WTC11 (cell line): Measurements from ENCODE around the gene SNTB2. TPM values are rescaled to one million over a fixed set of nuclear protein-coding genes. Genes with fewer than 3 reads are reported as not detected.

Experiments used
- ATAC-seq: fragments of 200-7000 bp; cut with Tn5 transposase; 2 replicates; pipeline ENCODE4 v1.10.0; 2021; ENCODE audit warnings: mild to moderate bottlenecking, moderate library complexity
- CTCF ChIA-PET: fragments of 300-600 bp; sonication (Branson Sonifier 250); formaldehyde crosslinking; loops from one replicate; lab custom pipeline; 2021; ENCODE audit warnings: antibody characterized with exemption; lab: Charles Lee
- POLR2A ChIA-PET: fragments of 350-600 bp; sonication (Branson Sonifier 250); formaldehyde crosslinking; loops from one replicate; lab custom pipeline; 2021; ENCODE audit warnings: antibody characterized with exemption; lab: Charles Lee
- DNase-seq: peaks from one replicate; pipeline ENCODE4 v3.0.0; 2021; ENCODE audit warnings: low spot score
- H3K27ac Mint-ChIP-seq: 2 replicates; pipeline ENCODE4 v1.8.0; 2021; ENCODE audit warnings: mixed read lengths
- H3K27me3 Mint-ChIP-seq: 2 replicates; pipeline ENCODE4 v1.8.0; 2021; ENCODE audit warnings: low read depth, mild to moderate bottlenecking, moderate library complexity, mixed read lengths
- H3K36me3 Mint-ChIP-seq: 2 replicates; pipeline ENCODE4 v1.8.0; 2021; ENCODE audit warnings: mixed read lengths
- H3K4me1 Mint-ChIP-seq: 2 replicates; pipeline ENCODE4 v1.8.0; 2022; ENCODE audit warnings: mixed read lengths
- H3K4me3 Mint-ChIP-seq: 2 replicates; pipeline ENCODE4 v1.8.0; 2021; ENCODE audit warnings: mild to moderate bottlenecking, moderate library complexity, mixed read lengths
- H3K9me3 Mint-ChIP-seq: 2 replicates; pipeline ENCODE4 v1.8.0; 2021; ENCODE audit warnings: mixed read lengths
- CREB1 ChIP-seq: sonication (generic); formaldehyde crosslinking; IDR thresholded peaks from 2 replicates; pipeline ENCODE4 v1.8.0; 2023; ENCODE audit warnings: mild to moderate bottlenecking, missing genetic modification reagents
- ELF4 ChIP-seq: sonication (generic); formaldehyde crosslinking; IDR thresholded peaks from 2 replicates; pipeline ENCODE4 v1.8.1; 2022; ENCODE audit warnings: low read depth, mild to moderate bottlenecking, moderate library complexity, missing genetic modification reagents
- GABPB1 ChIP-seq: sonication (generic); formaldehyde crosslinking; IDR thresholded peaks from 2 replicates; pipeline ENCODE4 v1.8.1; 2023; ENCODE audit warnings: mild to moderate bottlenecking, missing genetic modification reagents
- HMGA2 ChIP-seq: fragments of 250-450 bp; sonication (Bioruptor Pico); IDR thresholded peaks from 2 replicates; pipeline ENCODE4 v1.4.0; 2021; ENCODE audit warnings: mild to moderate bottlenecking, moderate library complexity
- NFYB ChIP-seq: sonication (generic); formaldehyde crosslinking; conservative IDR thresholded peaks from 2 replicates; pipeline ENCODE4 v1.8.0; 2022; ENCODE audit warnings: low read depth, missing genetic modification reagents
- PRRX2 ChIP-seq: fragments of 250-450 bp; sonication (Bioruptor Pico); IDR thresholded peaks from 2 replicates; pipeline ENCODE4 v1.8.0; 2021; ENCODE audit warnings: mild to moderate bottlenecking
- RELA ChIP-seq: sonication (generic); formaldehyde crosslinking; IDR thresholded peaks from 2 replicates; pipeline ENCODE4 v1.8.1; 2022; ENCODE audit warnings: missing genetic modification reagents, mild to moderate bottlenecking, borderline replicate concordance
- ZNF138 ChIP-seq: sonication (generic); formaldehyde crosslinking; conservative IDR thresholded peaks from 2 replicates; pipeline ENCODE4 v1.8.1; 2022; ENCODE audit warnings: mild to moderate bottlenecking, moderate library complexity, missing genetic modification reagents
- ZNF219 ChIP-seq: sonication (generic); formaldehyde crosslinking; IDR thresholded peaks from 2 replicates; pipeline ENCODE4 v1.8.0; 2023; ENCODE audit warnings: missing genetic modification reagents, mild to moderate bottlenecking, borderline replicate concordance
- ZNF232 ChIP-seq: sonication (generic); formaldehyde crosslinking; IDR thresholded peaks from 2 replicates; pipeline ENCODE4 v1.8.0; 2022; ENCODE audit warnings: mild to moderate bottlenecking, missing genetic modification reagents
- ZNF423 ChIP-seq: fragments of 250-450 bp; sonication (Bioruptor Pico); IDR thresholded peaks from 2 replicates; pipeline ENCODE4 v2.1.2; 2022; ENCODE audit warnings: mild to moderate bottlenecking, moderate library complexity
- total RNA-seq: library from RNA; stranded (reverse); gene quantifications from 3 replicates; pipeline ENCODE4 v1.2.3, GENCODE V29; 2021
- TF ChIP-seq, protein P1 (sequence below): sonication (generic); formaldehyde crosslinking; IDR thresholded peaks from 2 replicates; pipeline ENCODE4 v1.8.0; 2022; ENCODE audit warnings: mild to moderate bottlenecking, missing genetic modification reagents
- TF ChIP-seq, protein P2 (sequence below): sonication (generic); formaldehyde crosslinking; IDR thresholded peaks from 2 replicates; pipeline ENCODE4 v1.8.0; 2022; ENCODE audit warnings: mild to moderate bottlenecking, missing genetic modification reagents
- TF ChIP-seq, protein P3 (sequence below): fragments of 250-450 bp; sonication (Bioruptor Pico); IDR thresholded peaks from 2 replicates; pipeline ENCODE4 v2.1.2; 2022; ENCODE audit warnings: mild to moderate bottlenecking, moderate library complexity
- TF ChIP-seq, protein P4 (sequence below): sonication (generic); formaldehyde crosslinking; IDR thresholded peaks from 2 replicates; pipeline ENCODE4 v1.8.1; 2023; ENCODE audit warnings: mild to moderate bottlenecking, missing genetic modification reagents
- TF ChIP-seq, protein P5 (sequence below): sonication (generic); formaldehyde crosslinking; IDR thresholded peaks from 2 replicates; pipeline ENCODE4 v1.8.1; 2023; ENCODE audit warnings: mild to moderate bottlenecking, moderate library complexity, missing genetic modification reagents
- TF ChIP-seq, protein P6 (sequence below): sonication (generic); formaldehyde crosslinking; IDR thresholded peaks from 2 replicates; pipeline ENCODE4 v1.8.1; 2022; ENCODE audit warnings: missing genetic modification reagents, borderline replicate concordance
- TF ChIP-seq, protein P7 (sequence below): fragments of 250-450 bp; sonication (Bioruptor Pico); IDR thresholded peaks from 2 replicates; pipeline ENCODE4 v1.8.0; 2021; ENCODE audit warnings: mild to moderate bottlenecking
- TF ChIP-seq, protein P8 (sequence below): fragments of 250-450 bp; sonication (Bioruptor Pico); IDR thresholded peaks from 2 replicates; pipeline ENCODE4 v1.9.0; 2021; ENCODE audit warnings: moderate library complexity, mild to moderate bottlenecking, inconsistent platforms, borderline replicate concordance

Gene SNTB2
- total RNA-seq, 1 experiment from 2014 or later: 23.7 TPM

DNA sequence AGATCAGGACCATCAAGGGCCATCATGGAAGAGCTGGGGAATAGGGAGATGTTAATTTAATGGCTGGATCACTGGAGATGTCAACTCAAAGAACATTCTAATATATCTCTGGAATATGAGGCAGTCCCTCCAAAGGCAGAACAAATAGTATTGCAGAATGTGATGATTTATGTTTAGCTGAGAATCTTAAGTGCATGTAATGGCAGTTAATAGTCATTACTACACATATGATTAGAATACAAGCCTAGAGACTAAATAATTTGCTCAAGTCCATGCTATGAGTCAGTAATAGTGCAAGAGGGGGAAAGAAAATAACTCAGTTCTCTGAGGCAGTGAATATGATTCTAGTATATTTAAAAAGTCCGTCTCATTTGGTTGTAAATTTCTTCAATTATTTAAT lies 32.3 kb downstream of the SNTB2 start:
- ChIA-PET POLR2A (no interaction called here), CTCF (no interaction called here)
- no peak overlapping the region for H3K27ac Mint-ChIP-seq
- H3K9me3 Mint-ChIP-seq: peaks cover 6% of the 10 kb centered on the region; the same call in 1 of the 2 replicates
- H3K4me1 Mint-ChIP-seq: no peaks in the 10 kb centered on the region
- no peak for DNase-seq
- H3K36me3 Mint-ChIP-seq: peaks cover 6% of the 10 kb centered on the region
- no peak overlapping the region for H3K4me3 Mint-ChIP-seq
- TF ChIP-seq GABPB1 (CRISPR knock-in tag) (no peak), CREB1 (CRISPR knock-in tag) (no peak), RELA (no peak), ZNF219 (CRISPR knock-in tag) (no peak), ZNF138 (no peak), HMGA2 (CRISPR knock-in tag) (no peak), NFYB (CRISPR knock-in tag) (no peak), ZNF232 (no peak), ZNF423 (CRISPR knock-in tag) (no peak), PRRX2 (CRISPR knock-in tag) (no peak)
- TF ChIP-seq, protein P1, sequence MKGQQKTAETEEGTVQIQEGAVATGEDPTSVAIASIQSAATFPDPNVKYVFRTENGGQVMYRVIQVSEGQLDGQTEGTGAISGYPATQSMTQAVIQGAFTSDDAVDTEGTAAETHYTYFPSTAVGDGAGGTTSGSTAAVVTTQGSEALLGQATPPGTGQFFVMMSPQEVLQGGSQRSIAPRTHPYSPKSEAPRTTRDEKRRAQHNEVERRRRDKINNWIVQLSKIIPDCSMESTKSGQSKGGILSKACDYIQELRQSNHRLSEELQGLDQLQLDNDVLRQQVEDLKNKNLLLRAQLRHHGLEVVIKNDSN: no peak
- TF ChIP-seq, protein P2, sequence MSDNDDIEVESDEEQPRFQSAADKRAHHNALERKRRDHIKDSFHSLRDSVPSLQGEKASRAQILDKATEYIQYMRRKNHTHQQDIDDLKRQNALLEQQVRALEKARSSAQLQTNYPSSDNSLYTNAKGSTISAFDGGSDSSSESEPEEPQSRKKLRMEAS (CRISPR knock-in tag): no peak
- TF ChIP-seq, protein P3, sequence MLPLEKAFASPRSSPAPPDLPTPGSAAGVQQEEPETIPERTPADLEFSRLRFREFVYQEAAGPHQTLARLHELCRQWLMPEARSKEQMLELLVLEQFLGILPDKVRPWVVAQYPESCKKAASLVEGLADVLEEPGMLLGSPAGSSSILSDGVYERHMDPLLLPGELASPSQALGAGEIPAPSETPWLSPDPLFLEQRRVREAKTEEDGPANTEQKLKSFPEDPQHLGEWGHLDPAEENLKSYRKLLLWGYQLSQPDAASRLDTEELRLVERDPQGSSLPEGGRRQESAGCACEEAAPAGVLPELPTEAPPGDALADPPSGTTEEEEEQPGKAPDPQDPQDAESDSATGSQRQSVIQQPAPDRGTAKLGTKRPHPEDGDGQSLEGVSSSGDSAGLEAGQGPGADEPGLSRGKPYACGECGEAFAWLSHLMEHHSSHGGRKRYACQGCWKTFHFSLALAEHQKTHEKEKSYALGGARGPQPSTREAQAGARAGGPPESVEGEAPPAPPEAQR (CRISPR knock-in tag): no peak
- TF ChIP-seq, protein P4, sequence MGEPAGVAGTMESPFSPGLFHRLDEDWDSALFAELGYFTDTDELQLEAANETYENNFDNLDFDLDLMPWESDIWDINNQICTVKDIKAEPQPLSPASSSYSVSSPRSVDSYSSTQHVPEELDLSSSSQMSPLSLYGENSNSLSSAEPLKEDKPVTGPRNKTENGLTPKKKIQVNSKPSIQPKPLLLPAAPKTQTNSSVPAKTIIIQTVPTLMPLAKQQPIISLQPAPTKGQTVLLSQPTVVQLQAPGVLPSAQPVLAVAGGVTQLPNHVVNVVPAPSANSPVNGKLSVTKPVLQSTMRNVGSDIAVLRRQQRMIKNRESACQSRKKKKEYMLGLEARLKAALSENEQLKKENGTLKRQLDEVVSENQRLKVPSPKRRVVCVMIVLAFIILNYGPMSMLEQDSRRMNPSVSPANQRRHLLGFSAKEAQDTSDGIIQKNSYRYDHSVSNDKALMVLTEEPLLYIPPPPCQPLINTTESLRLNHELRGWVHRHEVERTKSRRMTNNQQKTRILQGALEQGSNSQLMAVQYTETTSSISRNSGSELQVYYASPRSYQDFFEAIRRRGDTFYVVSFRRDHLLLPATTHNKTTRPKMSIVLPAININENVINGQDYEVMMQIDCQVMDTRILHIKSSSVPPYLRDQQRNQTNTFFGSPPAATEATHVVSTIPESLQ: no peak
- TF ChIP-seq, protein P5, sequence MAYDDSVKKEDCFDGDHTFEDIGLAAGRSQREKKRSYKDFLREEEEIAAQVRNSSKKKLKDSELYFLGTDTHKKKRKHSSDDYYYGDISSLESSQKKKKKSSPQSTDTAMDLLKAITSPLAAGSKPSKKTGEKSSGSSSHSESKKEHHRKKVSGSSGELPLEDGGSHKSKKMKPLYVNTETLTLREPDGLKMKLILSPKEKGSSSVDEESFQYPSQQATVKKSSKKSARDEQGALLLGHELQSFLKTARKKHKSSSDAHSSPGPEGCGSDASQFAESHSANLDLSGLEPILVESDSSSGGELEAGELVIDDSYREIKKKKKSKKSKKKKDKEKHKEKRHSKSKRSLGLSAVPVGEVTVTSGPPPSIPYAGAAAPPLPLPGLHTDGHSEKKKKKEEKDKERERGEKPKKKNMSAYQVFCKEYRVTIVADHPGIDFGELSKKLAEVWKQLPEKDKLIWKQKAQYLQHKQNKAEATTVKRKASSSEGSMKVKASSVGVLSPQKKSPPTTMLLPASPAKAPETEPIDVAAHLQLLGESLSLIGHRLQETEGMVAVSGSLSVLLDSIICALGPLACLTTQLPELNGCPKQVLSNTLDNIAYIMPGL (CRISPR knock-in tag): no peak
- TF ChIP-seq, protein P6, sequence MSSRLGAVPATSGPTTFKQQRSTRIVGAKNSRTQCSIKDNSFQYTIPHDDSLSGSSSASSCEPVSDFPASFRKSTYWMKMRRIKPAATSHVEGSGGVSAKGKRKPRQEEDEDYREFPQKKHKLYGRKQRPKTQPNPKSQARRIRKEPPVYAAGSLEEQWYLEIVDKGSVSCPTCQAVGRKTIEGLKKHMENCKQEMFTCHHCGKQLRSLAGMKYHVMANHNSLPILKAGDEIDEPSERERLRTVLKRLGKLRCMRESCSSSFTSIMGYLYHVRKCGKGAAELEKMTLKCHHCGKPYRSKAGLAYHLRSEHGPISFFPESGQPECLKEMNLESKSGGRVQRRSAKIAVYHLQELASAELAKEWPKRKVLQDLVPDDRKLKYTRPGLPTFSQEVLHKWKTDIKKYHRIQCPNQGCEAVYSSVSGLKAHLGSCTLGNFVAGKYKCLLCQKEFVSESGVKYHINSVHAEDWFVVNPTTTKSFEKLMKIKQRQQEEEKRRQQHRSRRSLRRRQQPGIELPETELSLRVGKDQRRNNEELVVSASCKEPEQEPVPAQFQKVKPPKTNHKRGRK (CRISPR knock-in tag): no peak
- TF ChIP-seq, protein P7, sequence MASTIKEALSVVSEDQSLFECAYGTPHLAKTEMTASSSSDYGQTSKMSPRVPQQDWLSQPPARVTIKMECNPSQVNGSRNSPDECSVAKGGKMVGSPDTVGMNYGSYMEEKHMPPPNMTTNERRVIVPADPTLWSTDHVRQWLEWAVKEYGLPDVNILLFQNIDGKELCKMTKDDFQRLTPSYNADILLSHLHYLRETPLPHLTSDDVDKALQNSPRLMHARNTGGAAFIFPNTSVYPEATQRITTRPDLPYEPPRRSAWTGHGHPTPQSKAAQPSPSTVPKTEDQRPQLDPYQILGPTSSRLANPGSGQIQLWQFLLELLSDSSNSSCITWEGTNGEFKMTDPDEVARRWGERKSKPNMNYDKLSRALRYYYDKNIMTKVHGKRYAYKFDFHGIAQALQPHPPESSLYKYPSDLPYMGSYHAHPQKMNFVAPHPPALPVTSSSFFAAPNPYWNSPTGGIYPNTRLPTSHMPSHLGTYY (CRISPR knock-in tag): no peak
- no peaks in the 10 kb centered on the region for H3K27me3 Mint-ChIP-seq
- ATAC-seq: no peak

DNA sequence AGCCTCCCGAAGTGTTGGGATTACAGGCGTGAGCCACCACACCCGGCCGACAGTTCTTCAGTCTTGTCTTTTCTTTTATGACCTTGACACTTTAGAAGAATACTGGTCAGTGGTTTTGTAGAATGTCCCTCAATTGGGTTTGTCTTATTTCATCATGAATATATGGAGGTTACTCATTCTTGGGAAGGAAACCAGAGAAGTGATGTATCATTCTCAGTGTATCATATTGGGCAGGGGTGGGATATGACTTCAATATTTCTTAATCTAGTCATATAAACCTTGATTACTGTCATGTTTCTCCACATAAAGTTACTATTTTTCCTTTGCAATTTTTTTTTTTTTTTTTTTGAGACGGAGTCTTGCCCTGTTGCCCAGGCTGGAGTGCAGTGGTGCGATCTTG lies 36.9 kb downstream of the SNTB2 start:
- no peaks in the 10 kb centered on the region for H3K4me1 Mint-ChIP-seq
- ATAC-seq (no peak), DNase-seq (no peak)
- H3K4me3 Mint-ChIP-seq: no peak overlapping the region
- no peaks in the 10 kb centered on the region for H3K27me3 Mint-ChIP-seq
- POLR2A ChIA-PET: no interaction called here
- TF ChIP-seq, protein P8, sequence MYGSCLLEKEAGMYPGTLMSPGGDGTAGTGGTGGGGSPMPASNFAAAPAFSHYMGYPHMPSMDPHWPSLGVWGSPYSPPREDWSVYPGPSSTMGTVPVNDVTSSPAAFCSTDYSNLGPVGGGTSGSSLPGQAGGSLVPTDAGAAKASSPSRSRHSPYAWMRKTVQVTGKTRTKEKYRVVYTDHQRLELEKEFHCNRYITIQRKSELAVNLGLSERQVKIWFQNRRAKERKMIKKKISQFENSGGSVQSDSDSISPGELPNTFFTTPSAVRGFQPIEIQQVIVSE (CRISPR knock-in tag): no peak
- no peak for TF ChIP-seq ELF4 (CRISPR knock-in tag)
- H3K27ac Mint-ChIP-seq: no peak overlapping the region
- H3K36me3 Mint-ChIP-seq: peaks cover 6% of the 10 kb centered on the region
- CTCF ChIA-PET: no interaction called here
- peaks cover 6% of the 10 kb centered on the region; the same call in 1 of the 2 replicates for H3K9me3 Mint-ChIP-seq
